Measurements from ENCODE around the gene PRSS2.
A peak's percentile ranks its signal among the peaks of the same experiment; 100 is the strongest.

PRSS2 gene

DNA sequence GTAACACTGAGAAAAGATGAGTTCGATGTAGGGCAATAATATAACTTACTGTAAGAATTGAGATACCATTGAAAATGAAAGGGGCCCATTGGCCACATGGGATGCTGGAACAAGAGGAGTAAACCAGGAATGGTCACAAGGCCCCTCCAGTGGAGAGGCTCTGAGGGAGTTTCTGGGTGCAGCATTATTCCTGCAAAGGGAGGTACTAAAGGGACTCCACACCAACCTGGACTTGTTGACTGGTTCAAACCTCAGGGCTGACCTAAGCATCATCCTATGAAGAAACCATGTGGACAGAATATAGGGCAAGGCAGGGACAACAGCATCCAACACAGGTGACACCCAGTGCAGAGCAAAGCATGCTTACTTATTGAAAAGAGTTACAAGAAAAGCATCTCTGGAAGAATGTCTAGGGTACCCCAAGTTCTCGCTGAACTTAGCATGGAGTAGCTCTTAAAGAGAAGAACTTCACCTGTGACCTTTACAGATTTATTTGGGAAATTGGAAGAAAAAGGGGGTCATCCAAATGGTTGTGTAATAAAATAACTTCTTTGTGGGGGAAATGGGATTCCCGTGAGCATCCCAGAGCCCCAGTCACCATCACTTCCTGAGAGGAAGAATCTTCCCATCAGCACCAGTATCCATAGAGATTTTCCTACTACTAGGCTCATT is 34.7 kb downstream of the PRSS2 start:
- no peak for DNase-seq

DNA sequence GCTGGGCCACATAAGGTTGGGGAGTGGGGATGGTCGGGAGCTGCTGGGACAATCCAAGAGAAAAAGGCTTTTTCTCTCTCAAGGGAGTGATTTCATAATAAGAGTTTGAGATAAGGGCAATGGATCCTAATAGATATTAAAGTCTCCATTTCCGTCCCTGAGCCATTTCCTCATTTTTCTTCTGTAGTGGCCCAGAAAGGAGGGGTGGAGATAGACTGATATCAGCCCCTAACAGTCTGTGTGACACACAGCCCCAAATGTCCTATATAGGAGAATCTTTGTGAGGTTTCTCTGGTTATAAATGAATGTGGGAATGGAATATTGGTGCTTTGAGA is 35.2 kb downstream of the PRSS2 start:
- DNase-seq = no peak

GRCh38 chr7:142806957-142807356 is 36.2 kb downstream of the PRSS2 start:
- no peak for DNase-seq

DNA sequence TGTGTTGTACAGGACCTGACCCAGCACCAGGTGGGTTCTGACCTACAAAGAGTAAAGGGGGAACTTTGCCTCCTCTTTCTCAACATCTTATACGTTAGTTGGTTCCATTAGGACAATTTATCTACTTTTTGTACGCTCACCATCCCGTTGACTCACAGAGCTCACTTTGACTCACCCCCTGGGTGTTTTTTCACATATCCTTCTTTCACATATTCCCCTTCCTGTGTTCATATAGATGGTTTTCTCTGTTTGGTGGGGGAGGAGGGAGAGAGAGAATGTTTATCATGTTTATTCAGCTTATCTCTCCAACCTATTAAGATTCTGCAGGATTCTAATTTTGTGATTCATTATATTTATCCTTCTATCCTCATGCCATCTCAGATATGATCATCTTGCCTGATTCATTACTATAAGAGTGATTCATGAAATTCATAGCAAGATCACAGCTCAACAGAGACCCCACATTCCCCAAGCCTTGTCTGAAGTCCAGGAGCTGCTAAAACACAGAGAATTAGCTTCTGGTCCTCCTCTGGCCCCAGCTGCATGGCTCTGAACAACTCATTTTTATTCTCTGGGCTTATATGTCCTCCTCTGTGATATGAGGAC is 37.2 kb downstream of the PRSS2 start:
- DNase-seq = no peak

DNA sequence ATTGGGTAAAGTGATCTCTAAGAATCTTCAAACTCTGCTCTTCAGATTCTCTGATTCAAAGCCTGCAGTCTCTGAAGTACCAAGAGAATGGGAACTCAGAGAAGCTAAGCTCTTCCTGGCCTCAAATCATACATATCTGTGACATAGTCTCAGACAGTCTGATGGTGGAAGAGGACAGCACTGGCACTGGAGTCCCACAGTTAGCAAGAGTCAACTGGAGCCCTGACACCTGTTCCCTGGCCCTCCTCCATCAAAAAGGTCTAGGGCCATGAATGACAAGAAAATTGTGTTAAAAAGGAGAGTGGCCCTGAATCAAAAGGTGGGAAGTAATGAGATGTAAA is 37.7 kb downstream of the PRSS2 start:
- no peak for DNase-seq

- DNase-seq = no peak
Observed at GRCh38 chr7:142808802-142809583, 38.2 kb downstream of the PRSS2 start.

GRCh38 chr7:142809671-142810070 is 38.9 kb downstream of the PRSS2 start:
- DNase-seq = no peak

DNA sequence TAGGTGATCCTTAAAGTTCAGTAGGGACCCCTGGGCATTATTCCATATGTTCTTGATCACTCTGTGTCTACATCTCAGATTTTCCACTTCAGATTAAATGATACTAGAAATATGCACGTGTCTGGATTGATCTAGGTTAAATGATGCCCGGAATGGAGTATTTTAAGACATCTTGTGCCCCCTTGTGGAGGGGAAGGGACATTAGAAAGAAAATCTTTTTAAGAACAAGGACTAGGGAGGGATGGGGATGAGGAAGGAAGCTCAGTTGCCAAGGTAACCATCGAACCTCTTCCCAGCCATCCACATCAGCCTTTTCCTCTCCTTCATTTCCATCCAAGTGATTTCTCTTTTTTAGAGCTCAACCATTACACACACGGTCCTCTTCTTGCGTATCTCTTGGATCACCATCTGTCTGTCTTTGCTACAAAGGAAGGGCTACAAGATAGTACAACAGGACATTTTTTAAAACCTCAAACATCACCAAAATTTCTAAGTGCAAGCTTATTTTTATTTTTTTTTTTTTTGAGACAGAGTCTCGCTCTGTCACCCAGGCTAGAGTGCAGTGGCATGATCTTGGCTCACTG is 40.5 kb downstream of the PRSS2 start:
- DNase-seq = peak; percentile 64

GRCh38 chr7:142812437-142813215 is 41.9 kb downstream of the PRSS2 start:
- DNase-seq = peak; percentile 11

- peak; percentile 37 for DNase-seq
Observed at GRCh38 chr7:142813226-142813625, 42.5 kb downstream of the PRSS2 start.

GRCh38 chr7:142813699-142814098 is 42.9 kb downstream of the PRSS2 start:
- no peak for DNase-seq

- DNase-seq = no peak
Observed at GRCh38 chr7:142814451-142814850, 43.7 kb downstream of the PRSS2 start.

DNA sequence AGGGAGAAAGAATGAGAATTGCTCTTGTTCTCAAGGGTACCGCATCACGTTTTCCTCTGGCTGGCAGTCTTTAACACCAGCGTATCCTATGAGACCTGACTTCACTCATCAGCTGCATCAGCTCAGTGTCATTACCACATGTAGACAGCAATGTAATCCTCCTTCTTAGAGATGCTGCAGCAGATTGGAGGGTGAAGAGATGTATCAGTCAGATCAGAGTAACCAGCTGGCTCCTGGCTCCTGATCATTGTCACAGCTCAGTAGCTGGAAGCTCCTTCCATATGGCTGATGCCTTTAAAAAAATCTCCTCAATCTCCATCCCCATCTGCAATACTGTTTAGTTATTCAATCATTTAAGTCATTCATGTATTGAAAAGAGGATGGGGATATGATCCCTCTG is 44.4 kb downstream of the PRSS2 start:
- no peak for DNase-seq

- no peak for DNase-seq
Observed at GRCh38 chr7:142817506-142817905, 46.7 kb downstream of the PRSS2 start.

- no peak for DNase-seq
Observed at GRCh38 chr7:142819530-142819929, 48.8 kb downstream of the PRSS2 start.

DNA sequence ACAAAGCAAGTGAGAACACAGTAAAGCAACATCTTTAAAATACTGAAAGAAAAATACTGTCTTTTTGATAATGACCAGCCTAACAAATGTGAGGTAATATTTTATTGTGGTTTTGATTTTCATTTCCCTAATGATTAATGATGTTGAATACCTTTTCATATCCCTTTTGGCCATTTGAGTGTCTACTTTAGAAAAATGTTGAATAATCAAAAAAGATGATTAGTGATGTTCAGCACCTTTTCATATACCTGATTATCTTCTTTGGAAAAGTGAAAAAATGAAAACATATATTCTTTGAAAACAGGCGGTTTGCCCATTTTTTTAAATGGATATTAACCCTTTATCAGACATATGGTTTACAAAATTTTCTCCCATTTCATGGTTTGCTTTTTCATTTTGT is 51.9 kb downstream of the PRSS2 start:
- DNase-seq = no peak
